Cardiac fibroblast (primary cell): ENCODE measurements around the gene LRRC56.

Experiments
- DNase-seq, 2 donors: peaks; one replicate each; pipeline versions ENCODE4 v3.0.0 to v3.0.0-alpha.2; 2010; ENCODE audit warnings: low read depth in 2 of 2
- H3K4me3 ChIP-seq, 2 donors: replicated peaks in 1 of 2; 1 replicate in 1 of 2; 2 replicates in 1 of 2; pipeline ENCODE4 v1.5.1; 2011; ENCODE audit warnings: low read depth in 2 of 2, low read length in 2 of 2, mild to moderate bottlenecking in 2 of 2, moderate library complexity in 1 of 2
- CTCF ChIP-seq: IDR thresholded peaks from one replicate; pipeline ENCODE4 v1.5.1; 2011; ENCODE audit warnings: low read depth, mild to moderate bottlenecking, low read length, inconsistent platforms

Gene LRRC56

GRCh38 chr11:574632-575312 lies 37.4 kb downstream of the LRRC56 start:
- no peak for TF ChIP-seq CTCF
- H3K4me3 ChIP-seq = peak overlapping the region; percentile 53 to 72
- DNase-seq = peak in 1 of 2 donors; percentile 23

- H3K4me3 ChIP-seq = peak overlapping the region; percentile 53 to 72
- no peak for DNase-seq
- TF ChIP-seq CTCF = no peak
These were observed 38.1 kb downstream of the LRRC56 start for GRCh38 chr11:575313-575995.

DNA sequence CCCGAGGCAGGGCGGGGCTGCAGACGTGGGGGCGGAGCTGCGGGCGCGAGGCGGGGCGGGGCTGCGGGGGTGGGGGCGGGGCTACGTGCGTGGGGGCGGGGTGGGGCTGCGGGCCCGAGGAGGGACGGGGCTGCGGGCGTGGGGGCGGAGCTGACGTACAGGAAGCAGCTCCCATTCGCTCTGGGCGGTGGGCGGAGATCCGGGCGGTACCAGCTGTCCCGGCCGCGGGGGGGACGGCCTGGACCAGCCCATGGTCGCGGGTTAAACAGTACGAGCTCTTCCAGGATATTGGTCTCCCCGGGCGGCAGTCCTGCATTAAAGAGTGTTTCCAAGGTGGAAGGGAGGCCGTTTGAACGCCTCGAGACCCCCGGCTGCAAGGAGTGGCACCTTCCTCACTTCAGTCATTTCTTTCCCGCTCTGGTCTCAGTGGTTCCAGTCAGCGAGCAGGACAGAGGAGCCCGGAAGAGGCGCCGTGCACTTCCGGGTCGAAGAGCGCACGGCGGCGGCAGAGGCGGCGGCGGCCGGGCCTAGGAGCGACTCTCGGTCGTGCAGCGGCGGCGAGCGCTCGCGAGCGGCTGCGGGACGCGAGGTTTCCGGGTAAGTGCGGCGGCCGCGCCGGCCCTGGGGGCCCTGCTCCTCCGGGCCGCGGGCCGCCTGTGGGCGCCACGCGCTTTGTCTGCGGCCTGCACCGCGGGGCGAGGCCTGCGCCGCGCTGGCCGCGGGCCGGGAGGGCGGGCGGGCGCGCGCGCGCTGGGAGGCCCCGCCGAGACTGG lies 38.9 kb downstream of the LRRC56 start, which contains the start of gene PHRF1:
TSS of gene PHRF1 (plus strand) at position 475 of the 773 bp plus-strand sequence. CDS start 5,043 bp downstream, outside the sequence.
- DNase-seq = peak; percentile 96 to 97
- peak within 1 kb of the TSS; percentile 86 to 98 for H3K4me3 ChIP-seq
- no peak for TF ChIP-seq CTCF

DNA sequence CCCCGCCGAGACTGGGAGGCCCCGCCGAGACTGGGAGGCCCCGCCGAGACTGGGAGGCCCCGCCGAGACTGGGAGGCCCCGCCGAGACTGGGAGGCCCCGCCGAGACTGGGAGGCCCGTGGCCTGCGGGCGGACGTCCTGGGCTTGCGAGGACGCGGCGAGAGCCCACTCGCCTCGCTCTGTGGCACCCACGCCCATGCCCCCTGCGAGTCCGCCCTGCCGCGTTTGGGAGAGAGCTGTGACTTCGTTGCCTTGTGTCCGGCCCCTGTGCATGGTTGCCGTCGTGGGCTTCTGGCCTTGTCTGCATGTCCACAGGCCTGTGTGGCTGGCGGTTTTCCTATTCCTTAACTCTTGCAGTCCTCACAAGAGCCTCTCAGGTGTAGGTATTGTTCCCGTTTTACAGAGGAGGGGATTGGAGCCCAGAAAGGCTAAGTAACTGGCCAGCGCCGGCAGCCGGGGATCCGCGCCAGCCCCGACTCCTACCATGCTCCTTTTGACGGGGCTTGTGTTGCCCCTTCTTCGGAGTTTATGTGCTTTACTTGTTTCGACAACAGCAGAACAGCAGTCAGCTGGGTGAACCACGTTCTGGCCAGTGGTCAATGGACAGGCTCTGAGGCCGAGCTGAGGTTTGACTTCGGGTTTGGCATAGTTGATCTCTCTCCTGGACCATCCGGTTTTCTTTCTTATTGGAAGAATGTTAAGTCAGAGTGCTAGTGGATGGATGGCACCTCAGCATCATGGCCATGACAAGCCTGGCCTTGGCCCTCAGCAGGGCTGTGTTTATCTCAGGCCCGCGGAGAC lies 39.7 kb downstream of the LRRC56 start:
- DNase-seq = no peak
- H3K4me3 ChIP-seq = peak overlapping the region; percentile 86 to 98
- TF ChIP-seq CTCF = no peak

DNA sequence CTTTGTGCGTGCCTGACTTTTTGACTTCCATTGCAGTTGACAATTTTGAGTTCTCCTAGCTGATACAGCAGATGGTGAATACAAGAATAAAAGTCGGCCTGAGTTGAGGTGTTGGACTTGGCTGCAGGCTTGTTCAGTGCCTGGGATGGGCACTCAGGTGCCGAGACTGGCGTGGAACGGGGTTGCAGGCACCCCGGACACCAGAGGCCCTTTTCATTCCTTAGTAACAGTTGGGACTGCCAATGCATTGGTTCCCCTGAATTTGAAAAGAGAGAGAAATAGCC lies 40.2 kb downstream of the LRRC56 start:
- peak overlapping the region; percentile 86 to 98 for H3K4me3 ChIP-seq
- TF ChIP-seq CTCF = no peak
- no peak for DNase-seq

- peak overlapping the region; percentile 3 to 98 for H3K4me3 ChIP-seq
- no peak for TF ChIP-seq CTCF
- DNase-seq = no peak
These were observed 41.1 kb downstream of the LRRC56 start for GRCh38 chr11:578276-579035.
